Liver (tissue), 9 donors: Measurements from ENCODE around the gene IRAK2. TPM values are rescaled to one million over a fixed set of nuclear protein-coding genes. Genes with fewer than 3 reads are reported as not detected.

Experiments used
- DNase-seq: peaks from one replicate; pipeline ENCODE4 v3.0.0-alpha.2; 2017; ENCODE audit warnings: low spot score
- H3K27ac ChIP-seq, 2 donors: one replicate each; pipeline ENCODE4 v1.7.0; 2013; ENCODE audit warnings: inconsistent platforms in 2 of 2, low read length in 2 of 2, control low read depth in 1 of 2, low read depth in 1 of 2, mild to moderate bottlenecking in 1 of 2
- H3K27me3 ChIP-seq, 4 donors: one replicate each; pipeline versions ENCODE4 v1.6.1 to v1.7.0; 2013; ENCODE audit warnings: low read length in 3 of 4, inconsistent platforms in 1 of 4, mild to moderate bottlenecking in 1 of 4, moderate library complexity in 1 of 4; ENCODE audit not compliant: control insufficient read depth in 4 of 4, insufficient read depth in 4 of 4
- H3K36me3 ChIP-seq, 4 donors: one replicate each; pipeline versions ENCODE4 v1.6.1 to v1.7.0; 2013; ENCODE audit warnings: low read length in 3 of 4, mild to moderate bottlenecking in 3 of 4, low read depth in 1 of 4, moderate library complexity in 1 of 4; ENCODE audit not compliant: control insufficient read depth in 4 of 4, insufficient read depth in 3 of 4
- H3K4me1 ChIP-seq, 4 donors: one replicate each; pipeline versions ENCODE4 v1.6.1 to v1.7.0; 2013; ENCODE audit warnings: low read length in 3 of 4, mild to moderate bottlenecking in 3 of 4, moderate library complexity in 1 of 4; ENCODE audit not compliant: control insufficient read depth in 4 of 4, insufficient read depth in 4 of 4
- H3K4me3 ChIP-seq, 3 donors: one replicate each; pipeline versions ENCODE4 v1.6.1 to v1.7.0; 2013; ENCODE audit warnings: low read length in 3 of 3, control low read depth in 1 of 3, low read depth in 1 of 3, mild to moderate bottlenecking in 1 of 3
- H3K9ac ChIP-seq, 2 donors: one replicate each; pipeline ENCODE4 v1.7.0; 2013; ENCODE audit warnings: low read length in 2 of 2, mild to moderate bottlenecking in 2 of 2, moderate library complexity in 2 of 2, control low read depth in 1 of 2, low read depth in 1 of 2
- H3K9me3 ChIP-seq, 4 donors: one replicate each; pipeline versions ENCODE4 v1.6.1 to v1.7.0; 2013; ENCODE audit warnings: low read length in 3 of 4; ENCODE audit not compliant: control insufficient read depth in 4 of 4
- CTCF ChIP-seq: fragments of 150-350 bp; IDR thresholded peaks from 2 replicates; pipeline ENCODE4 v1.5.1; 2017; ENCODE audit warnings: improper control_type of control experiment, low read depth, low read length; ENCODE audit not compliant: missing input control
- FOXA1 ChIP-seq: IDR thresholded peaks from 2 replicates; pipeline ENCODE4 v1.6.1; 2016; ENCODE audit warnings: antibody characterized with exemption
- GABPA ChIP-seq, 2 donors: IDR thresholded peaks in 1 of 2; conservative IDR thresholded peaks in 1 of 2; 2 replicates each; pipeline ENCODE4 v1.6.1; 2016; ENCODE audit warnings: antibody characterized with exemption in 2 of 2, mild to moderate bottlenecking in 1 of 2, moderate library complexity in 1 of 2
- HNF4A ChIP-seq, 2 donors: conservative IDR thresholded peaks; 2 replicates each; pipeline ENCODE4 v1.6.1; 2016; ENCODE audit warnings: antibody characterized with exemption in 2 of 2, mild to moderate bottlenecking in 2 of 2
- HNF4G ChIP-seq: IDR thresholded peaks from 2 replicates; pipeline ENCODE4 v1.6.1; 2016; ENCODE audit warnings: antibody characterized with exemption
- JUND ChIP-seq, 2 donors: IDR thresholded peaks; 2 replicates each; pipeline ENCODE4 v1.6.1; 2016; ENCODE audit warnings: antibody characterized with exemption in 2 of 2
- NR2F2 ChIP-seq: IDR thresholded peaks from 2 replicates; pipeline ENCODE4 v1.6.1; 2016; ENCODE audit warnings: antibody characterized with exemption
- RAD21 ChIP-seq, 2 donors: IDR thresholded peaks; 2 replicates each; pipeline ENCODE4 v1.6.1; 2016; ENCODE audit warnings: antibody characterized with exemption in 2 of 2, mild to moderate bottlenecking in 2 of 2
- REST ChIP-seq: IDR thresholded peaks from 2 replicates; pipeline ENCODE4 v1.6.1; 2016; ENCODE audit warnings: antibody characterized with exemption, mild to moderate bottlenecking
- RXRA ChIP-seq, 2 donors: IDR thresholded peaks; 2 replicates each; pipeline ENCODE4 v1.6.1; 2017 to 2018; ENCODE audit warnings: antibody characterized with exemption in 2 of 2, mild to moderate bottlenecking in 1 of 2
- SP1 ChIP-seq: IDR thresholded peaks from 2 replicates; pipeline ENCODE4 v1.6.1; 2018; ENCODE audit warnings: antibody characterized with exemption, mild to moderate bottlenecking
- TAF1 ChIP-seq: conservative IDR thresholded peaks from 2 replicates; pipeline ENCODE4 v1.6.1; 2016; ENCODE audit warnings: antibody characterized with exemption, mild to moderate bottlenecking
- YY1 ChIP-seq: IDR thresholded peaks from 2 replicates; pipeline ENCODE4 v1.6.1; 2016; ENCODE audit warnings: antibody characterized with exemption, mild to moderate bottlenecking
- WGBS: extraction: QIAGEN DNeasy Blood & Tissue Kit; methylation state at CpG from one replicate; pipeline ENCODE4 v1.1.7; 2013; 5-methylcytosine and 5-hydroxymethylcytosine counted together
- polyA plus RNA-seq, 2 donors: library from polyadenylated mRNA; stranded (reverse) in 1 of 2; unstranded in 1 of 2; fragments of 200-250 nt in 1 of 2; fragments of >200 nt in 1 of 2; fragmentation: Nextera tagmentation in 1 of 2; extraction: Ambion mirVana in 1 of 2; gene quantifications; one replicate each; pipeline versions ENCODE4 v1.2.1 to v1.2.3, GENCODE V29; 2013 to 2015
- total RNA-seq, 2 donors: library from RNA; depleted of rRNA; stranded (reverse); fragments of >200 nt; gene quantifications; one replicate each; pipeline ENCODE4 v1.2.3, GENCODE V29; 2014
- TF ChIP-seq, protein P1 (sequence below): IDR thresholded peaks from 2 replicates; pipeline ENCODE4 v1.6.1; 2016; ENCODE audit warnings: antibody characterized with exemption
- TF ChIP-seq, protein P2 (sequence below): IDR thresholded peaks from 2 replicates; pipeline ENCODE4 v1.6.1; 2016; ENCODE audit warnings: antibody characterized with exemption
- TF ChIP-seq, protein P3 (sequence below): IDR thresholded peaks from 2 replicates; pipeline ENCODE4 v1.6.1; 2016; ENCODE audit warnings: antibody characterized with exemption
- donor health status: healthy.
- donor health status: healthy.
- donor health status: healthy.
- donor health status: healthy.
- donor health status: healthy.

Gene IRAK2
- total and polyA plus RNA-seq, 4 donors = 2.7 to 9.3 (median 5.9) TPM

GRCh38 chr3:10281951-10282350 is 117.2 kb downstream of the IRAK2 start:
- H3K36me3 ChIP-seq = peaks cover 9 to 54% (median 22%) of the 10 kb centered on the region in 4 donors
- H3K27me3 ChIP-seq = no peaks in the 10 kb centered on the region
- H3K27ac ChIP-seq = no peak overlapping the region
- no peak overlapping the region for H3K9ac ChIP-seq
- DNase-seq = no peak
- H3K4me1 ChIP-seq = no peaks in the 10 kb centered on the region
- TF ChIP-seq, protein P1, sequence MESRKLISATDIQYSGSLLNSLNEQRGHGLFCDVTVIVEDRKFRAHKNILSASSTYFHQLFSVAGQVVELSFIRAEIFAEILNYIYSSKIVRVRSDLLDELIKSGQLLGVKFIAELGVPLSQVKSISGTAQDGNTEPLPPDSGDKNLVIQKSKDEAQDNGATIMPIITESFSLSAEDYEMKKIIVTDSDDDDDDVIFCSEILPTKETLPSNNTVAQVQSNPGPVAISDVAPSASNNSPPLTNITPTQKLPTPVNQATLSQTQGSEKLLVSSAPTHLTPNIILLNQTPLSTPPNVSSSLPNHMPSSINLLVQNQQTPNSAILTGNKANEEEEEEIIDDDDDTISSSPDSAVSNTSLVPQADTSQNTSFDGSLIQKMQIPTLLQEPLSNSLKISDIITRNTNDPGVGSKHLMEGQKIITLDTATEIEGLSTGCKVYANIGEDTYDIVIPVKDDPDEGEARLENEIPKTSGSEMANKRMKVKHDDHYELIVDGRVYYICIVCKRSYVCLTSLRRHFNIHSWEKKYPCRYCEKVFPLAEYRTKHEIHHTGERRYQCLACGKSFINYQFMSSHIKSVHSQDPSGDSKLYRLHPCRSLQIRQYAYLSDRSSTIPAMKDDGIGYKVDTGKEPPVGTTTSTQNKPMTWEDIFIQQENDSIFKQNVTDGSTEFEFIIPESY = no peak
- TF ChIP-seq TAF1 = no peak
- no peak for TF ChIP-seq JUND (IDR thresholded peaks at IDR 0.05)
- no peak for TF ChIP-seq SP1
- TF ChIP-seq NR2F2 = no peak
- TF ChIP-seq, protein P2, sequence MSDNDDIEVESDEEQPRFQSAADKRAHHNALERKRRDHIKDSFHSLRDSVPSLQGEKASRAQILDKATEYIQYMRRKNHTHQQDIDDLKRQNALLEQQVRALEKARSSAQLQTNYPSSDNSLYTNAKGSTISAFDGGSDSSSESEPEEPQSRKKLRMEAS = no peak
- TF ChIP-seq RAD21 (IDR thresholded peaks at IDR 0.05) = no peak
- no peak for TF ChIP-seq GABPA (IDR thresholded peaks at IDR 0.05 in 1 of 2, conservative IDR thresholded peaks at IDR 0.05 in 1 of 2)
- no peak for TF ChIP-seq HNF4G
- no peak for TF ChIP-seq HNF4A (conservative IDR thresholded peaks at IDR 0.05)
- TF ChIP-seq YY1 = no peak
- TF ChIP-seq CTCF = no peak
- TF ChIP-seq, protein P3, sequence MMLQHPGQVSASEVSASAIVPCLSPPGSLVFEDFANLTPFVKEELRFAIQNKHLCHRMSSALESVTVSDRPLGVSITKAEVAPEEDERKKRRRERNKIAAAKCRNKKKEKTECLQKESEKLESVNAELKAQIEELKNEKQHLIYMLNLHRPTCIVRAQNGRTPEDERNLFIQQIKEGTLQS = no peak
- no peak for TF ChIP-seq REST
- no peak overlapping the region for H3K4me3 ChIP-seq
- WGBS = 93% methylated on average over 5 of the region's 5 CpGs
- no peaks in the 10 kb centered on the region for H3K9me3 ChIP-seq

DNA sequence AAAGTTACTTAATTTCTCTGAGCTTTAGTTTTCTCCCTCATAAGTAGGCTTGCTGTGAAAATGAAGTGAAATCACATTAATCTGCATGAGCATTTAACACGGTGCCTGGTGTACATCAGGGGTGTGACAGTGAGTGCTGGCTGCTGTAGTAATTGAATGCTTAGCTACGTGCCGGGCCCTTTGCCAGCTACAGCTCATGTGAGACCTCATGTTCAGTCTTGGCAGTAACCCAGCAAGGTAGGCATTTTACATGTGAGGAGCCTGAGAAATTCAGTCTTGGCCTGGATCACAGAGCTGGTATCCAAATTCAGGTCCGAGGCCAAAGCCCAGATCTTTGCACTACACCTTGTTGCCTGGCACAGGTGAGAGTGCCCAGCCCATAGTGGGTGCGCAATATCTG is 118.9 kb downstream of the IRAK2 start:
- Histone ChIP-seq H3K27me3 (no peaks in the 10 kb centered on the region), H3K27ac (no peak overlapping the region), H3K9ac (no peak overlapping the region), H3K4me1 (no peaks in the 10 kb centered on the region), H3K4me3 (no peak overlapping the region), H3K9me3 (no peaks in the 10 kb centered on the region), H3K36me3 (peaks cover 7 to 40% (median 21%) of the 10 kb centered on the region in 4 donors)
- 85% methylated on average over 5 of the region's 5 CpGs for WGBS
- no peak for DNase-seq
- no peak for TF ChIP-seq REST
- TF ChIP-seq RXRA (IDR thresholded peaks at IDR 0.05) = no peak
- TF ChIP-seq FOXA1 = no peak
- no peak for TF ChIP-seq SP1
